GM12878 (cell line): ENCODE results near the gene CIAO1. TPM values are rescaled to one million over a fixed set of nuclear protein-coding genes. Genes with fewer than 3 reads are reported as not detected.

Experiments used
- ATAC-seq: fragments of 200-7000 bp; cut with Tn5 transposase; 3 replicates; pipeline ENCODE4 v1.9.1; 2020; ENCODE audit warnings: mild to moderate bottlenecking, moderate library complexity
- BruUV-seq: library from RNA; stranded (reverse); fragments of 400-500 nt; replicated peaks from 2 replicates; lab custom pipeline; 2021; lab: Mats Ljungman, UMichigan
- CTCF ChIA-PET: fragments of 300-600 bp; sonication (Branson Sonifier 250); formaldehyde crosslinking; extraction: SDS; loops from one replicate; lab custom pipeline; 2021; ENCODE audit warnings: inconsistent platforms; lab: Yijun Ruan, JAX
- POLR2A ChIA-PET: fragments of 350-600 bp; formaldehyde crosslinking; extraction: SDS; loops from one replicate; lab custom pipeline; 2021; ENCODE audit warnings: inconsistent platforms; lab: Charles Lee
- RAD21 ChIA-PET: fragments of 300-600 bp; sonication (Branson Sonifier 250); formaldehyde crosslinking; loops from one replicate; lab custom pipeline; 2023; ENCODE audit warnings: antibody characterized with exemption; ENCODE audit not compliant: unreplicated experiment; lab: Charles Lee
- SMC1A ChIA-PET: fragments of 300-600 bp; sonication (Branson Sonifier 250); formaldehyde crosslinking; loops from one replicate; lab custom pipeline; 2023; ENCODE audit not compliant: unreplicated experiment, uncharacterized antibody; lab: Charles Lee
- DNase-seq: peaks from one replicate; pipeline ENCODE4 v3.0.0-alpha.2; 2011; ENCODE audit warnings: low read depth, low spot score
- FAIRE-seq: peaks from 3 replicates; lab custom pipeline; 2011; peaks lifted over from hg19 to GRCh38; lab: Jason Lieb, UNC
- H2AFZ ChIP-seq: 2 replicates; pipeline ENCODE4 v1.6.0; 2011; ENCODE audit warnings: low read depth, low read length, control low read depth; ENCODE audit not compliant: control insufficient read depth
- H3K27ac ChIP-seq: 2 replicates; pipeline ENCODE4 v1.5.1; 2011; ENCODE audit warnings: control low read depth; ENCODE audit not compliant: control insufficient read depth, insufficient read depth
- H3K27me3 ChIP-seq, 2 experiments: replicated peaks in 1 of 2; 2 replicates each; pipeline versions ENCODE4 v1.6.0 to v1.6.1; 2011; ENCODE audit warnings: low read length in 1 of 2; ENCODE audit not compliant: control insufficient read depth in 2 of 2, insufficient read depth in 2 of 2
- H3K36me3 ChIP-seq, 2 experiments: 2 replicates each; pipeline ENCODE4 v1.5.1; 2011; ENCODE audit warnings: low read length in 1 of 2; ENCODE audit not compliant: control insufficient read depth in 2 of 2, insufficient read depth in 2 of 2
- H3K4me1 ChIP-seq: 2 replicates; pipeline ENCODE4 v1.6.1; 2011; ENCODE audit warnings: mild to moderate bottlenecking, low read length, moderate library complexity, mixed read lengths; ENCODE audit not compliant: control insufficient read depth, insufficient read depth
- H3K4me2 ChIP-seq: 2 replicates; pipeline ENCODE4 v1.6.0; 2011; ENCODE audit warnings: control low read depth; ENCODE audit not compliant: control insufficient read depth, insufficient read depth
- H3K4me3 ChIP-seq: fragments of 200-600 bp; sonication (generic); 2 replicates; pipeline ENCODE4 v1.5.1; 2016
- H3K79me2 ChIP-seq: 2 replicates; pipeline ENCODE4 v1.6.0; 2011; ENCODE audit warnings: low read length; ENCODE audit not compliant: control insufficient read depth, insufficient read depth
- H3K9ac ChIP-seq: 2 replicates; pipeline ENCODE4 v1.8.0; 2011; ENCODE audit warnings: low read length, control low read depth, mixed read lengths; ENCODE audit not compliant: control insufficient read depth, insufficient read depth
- H3K9me3 ChIP-seq: replicated peaks from 3 replicates; pipeline ENCODE4 v1.5.1; 2011; ENCODE audit warnings: mild to moderate bottlenecking, low read length; ENCODE audit not compliant: control insufficient read depth, insufficient read depth
- H4K20me1 ChIP-seq: 2 replicates; pipeline ENCODE4 v1.6.0; 2011; ENCODE audit not compliant: control insufficient read depth, insufficient read depth
- BCLAF1 ChIP-seq: fragments of 450-650 bp; IDR thresholded peaks from 2 replicates; pipeline ENCODE4 v1.6.1; 2017; ENCODE audit warnings: antibody characterized with exemption, mild to moderate bottlenecking, moderate library complexity
- CBX3 ChIP-seq: fragments of 200-600 bp; sonication (generic); IDR thresholded peaks from 2 replicates; pipeline ENCODE4 v1.6.1; 2016; ENCODE audit warnings: low read depth, borderline replicate concordance
- GABPA ChIP-seq: IDR thresholded peaks from 2 replicates; pipeline ENCODE4 v1.6.1; 2014; ENCODE audit warnings: antibody characterized with exemption, low read depth, mild to moderate bottlenecking, inconsistent platforms
- HDGF ChIP-seq: fragments of 450-650 bp; IDR thresholded peaks from 2 replicates; pipeline ENCODE4 v1.6.1; 2016; ENCODE audit warnings: antibody characterized with exemption
- MTA3 ChIP-seq: IDR thresholded peaks from 2 replicates; pipeline ENCODE4 v1.6.1; 2012; ENCODE audit warnings: low read length, inconsistent platforms, borderline replicate concordance
- REST ChIP-seq: IDR thresholded peaks from 2 replicates; pipeline ENCODE4 v1.6.1; 2012; ENCODE audit warnings: mild to moderate bottlenecking, low read depth, low read length
- ZBED1 ChIP-seq: IDR thresholded peaks from 2 replicates; pipeline ENCODE4 v1.6.1; 2016; ENCODE audit warnings: borderline replicate concordance
- ZBTB4 ChIP-seq: fragments of 450-650 bp; formaldehyde crosslinking; IDR thresholded peaks from 2 replicates; pipeline ENCODE4 v1.4.0; 2022; ENCODE audit warnings: mild to moderate bottlenecking, moderate library complexity
- ZNF217 ChIP-seq: fragments of 450-650 bp; IDR thresholded peaks from 2 replicates; pipeline ENCODE4 v1.6.1; 2017; ENCODE audit warnings: antibody characterized with exemption, mild to moderate bottlenecking
- WGBS: methylation state at CpG from one replicate; pipeline ENCODE4 v1.1.6; 2016; ENCODE audit warnings: low lambda C conversion rate; ENCODE audit not compliant: insufficient replicate concordance, insufficient coverage; ENCODE audit errors: missing lambda C conversion rate; 5-methylcytosine and 5-hydroxymethylcytosine counted together
- in situ Hi-C: fragments of 300-500 bp; cut with MboI; formaldehyde crosslinking; loops from 9 replicates; pipeline ENCODE4 v1.14.3; 2018; ENCODE audit warnings: mixed read lengths
- intact Hi-C: fragments of 100-400 bp; cut with micrococcal nuclease; formaldehyde crosslinking; loops from one replicate; pipeline ENCODE4 v1.14.2; 2022; ENCODE audit not compliant: unreplicated experiment
- polyA plus RNA-seq, 11 experiments: library from polyadenylated mRNA; depleted of rRNA in 4 of 11; unstranded in 6 of 11; stranded (reverse) in 5 of 11; fragments of >200 nt; fragmentation: Nextera tagmentation in 4 of 11; fragmentation: Illumina TruSeq in 1 of 11; extraction: Ambion mirVana in 4 of 11; extraction: Trizol in 1 of 11; gene quantifications; 1 replicate in 1 of 11; 2 replicates in 10 of 11; pipeline versions ENCODE4 v1.2.1 to v1.2.3, GENCODE V29; 2011 to 2016; ENCODE audit warnings: inconsistent platforms in 2 of 11, missing spikeins in 2 of 11, low read depth in 1 of 11
- total RNA-seq, 4 experiments: library from RNA; depleted of rRNA in 3 of 4; stranded (reverse); fragments of >200 nt in 3 of 4; fragmentation: Illumina TruSeq in 1 of 4; extraction: Trizol in 1 of 4; gene quantifications; 2 replicates each; pipeline versions ENCODE4 v1.2.1 to v1.2.3, GENCODE V29; 2013 to 2021
- TF ChIP-seq, protein P1 (sequence below): IDR thresholded peaks from 2 replicates; pipeline ENCODE4 v1.6.1; 2011; ENCODE audit warnings: low read depth, low read length, improper control_type of control experiment, borderline replicate concordance

The CIAO1 gene
- total and polyA plus RNA-seq, 10 of the 15 experiments (the other 5 are each of a cell fraction or from before 2014, with no cell fraction given): 8.3 to 89.4 (median 63.4) TPM

DNA sequence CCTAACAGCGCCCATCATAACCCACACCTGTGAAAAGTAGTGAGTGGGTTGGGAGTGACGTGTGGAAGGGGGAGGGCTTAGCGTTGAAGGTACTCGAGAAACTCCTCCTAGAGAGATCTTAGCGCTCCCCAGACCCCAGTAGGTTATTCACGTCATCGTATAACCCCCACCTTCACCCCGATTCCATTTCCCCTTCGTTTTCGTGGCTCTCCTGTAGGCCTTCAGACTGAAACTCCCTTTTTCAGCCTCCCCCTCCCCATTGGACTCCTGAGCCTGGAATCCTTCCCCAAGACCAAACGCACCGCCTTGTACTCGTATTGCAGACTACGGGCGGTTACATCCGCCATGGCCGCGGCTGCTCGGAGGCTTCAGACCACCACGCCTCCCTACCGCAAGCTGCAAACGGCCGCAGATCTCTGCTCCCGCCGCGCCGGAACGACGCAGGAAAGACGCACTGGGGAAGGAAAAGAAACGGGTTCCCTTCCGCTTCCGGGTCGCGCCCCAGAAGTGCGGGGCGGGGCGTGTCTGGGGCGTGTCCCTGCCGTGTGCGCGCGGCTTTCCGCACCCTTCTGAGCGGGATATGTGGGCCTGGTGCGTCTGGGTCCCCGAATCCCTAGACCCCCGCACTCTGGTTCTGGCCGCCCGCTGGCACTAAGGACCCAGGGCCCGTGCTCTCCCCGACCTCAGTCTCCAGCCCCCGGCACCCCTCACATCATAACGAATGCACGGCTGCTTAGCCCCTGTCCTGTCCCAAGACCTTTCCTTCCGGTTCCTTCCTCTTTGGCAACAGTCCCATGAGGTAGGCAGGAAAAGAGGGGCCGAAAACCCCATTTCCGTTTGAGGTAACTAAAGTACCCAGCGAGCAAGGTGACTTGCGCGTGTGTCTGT, 39.3 kb downstream of the CIAO1 start, which contains the start of gene SNRNP200:
SNRNP200 (minus strand) TSS at position 456 of the 888 bp plus-strand sequence; CDS start at position 347, 109 bp downstream.
- Histone ChIP-seq H3K4me1 (peaks cover 5% of the 10 kb centered on the region), H2AFZ (peak within 1 kb of the TSS; percentile 80), H3K27me3 (no peaks in the 10 kb centered on the region), H3K27ac (peak within 1 kb of the TSS; percentile 84), H4K20me1 (no peaks in the 10 kb centered on the region), H3K9me3 (no peaks in the 10 kb centered on the region), H3K4me3 (peak within 1 kb of the TSS; percentile 90), H3K4me2 (peak within 1 kb of the TSS; percentile 99), H3K36me3 (peaks cover 4 to 20% of the 10 kb centered on the region in 2 experiments; a peak in 3 of 4 replicates), H3K9ac (peak within 1 kb of the TSS; percentile 76), H3K79me2 (peaks cover 44% of the 10 kb centered on the region)
- intact Hi-C loops: loop anchor here (1.0 to 2.0 kb wide), 3 partner anchors 31 to 39 kb away; partner anchors contain the start of gene CIAO1
- peak; percentile 98 for ATAC-seq
- RAD21 ChIA-PET: interaction anchor here (1.0 to 2.9 kb wide), 7 partner anchors 15 to 101 kb away, joined by 3 to 30 read pairs (median 5); partner anchors contain the start of genes CIAO1 and ITPRIPL1
- peak; percentile 49 for FAIRE-seq
- POLR2A ChIA-PET: interaction anchor here (0.6 to 3.4 kb wide), 8 partner anchors 11 to 72 kb away, joined by 3 to 24 read pairs (median 6); partner anchors contain the start of genes ITPRIPL1 and NCAPH
- CTCF ChIA-PET: interaction anchor here (0.5 to 2.2 kb wide), 9 partner anchors 10 to 131 kb away, joined by 3 to 6 read pairs (median 3); no protein-coding TSS in a partner anchor
- WGBS: under 1% methylated on average over 59 of the region's 61 CpGs
- no TSS peak for BruUV-seq
- no peak for DNase-seq
- in situ Hi-C loops: no loop called here
- SMC1A ChIA-PET: interaction anchor here (0.6 to 4.0 kb wide), 16 partner anchors 11 to 82 kb away, joined by 3 to 29 read pairs (median 3); partner anchors contain the start of gene NCAPH
- TF ChIP-seq ZNF217 (no peak), MTA3 (peak; percentile 31; the same call in 1 of the 2 replicates), ZBTB4 (no peak), BCLAF1 (no peak), REST (no peak), ZBED1 (peak; percentile 79; the same call in 1 of the 2 replicates), HDGF (peak; percentile 61), CBX3 (no peak), GABPA (peak; percentile 99)
- TF ChIP-seq, protein P1, sequence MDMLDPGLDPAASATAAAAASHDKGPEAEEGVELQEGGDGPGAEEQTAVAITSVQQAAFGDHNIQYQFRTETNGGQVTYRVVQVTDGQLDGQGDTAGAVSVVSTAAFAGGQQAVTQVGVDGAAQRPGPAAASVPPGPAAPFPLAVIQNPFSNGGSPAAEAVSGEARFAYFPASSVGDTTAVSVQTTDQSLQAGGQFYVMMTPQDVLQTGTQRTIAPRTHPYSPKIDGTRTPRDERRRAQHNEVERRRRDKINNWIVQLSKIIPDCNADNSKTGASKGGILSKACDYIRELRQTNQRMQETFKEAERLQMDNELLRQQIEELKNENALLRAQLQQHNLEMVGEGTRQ: no peak
